CD8-positive, alpha-beta memory T cell (primary cell): ENCODE measurements around the gene CACNB4. TPM values are rescaled to one million over a fixed set of nuclear protein-coding genes. Genes with fewer than 3 reads are reported as not detected.
"Not testable (repeated sequence)": the region's sequence is repeated elsewhere in the genome, so short reads cannot be mapped to it uniquely, and the experiment has no call there.

ENCODE experiments used
- CTCF ChIA-PET: fragments of 350-600 bp; sonication (Branson Sonifier 250); formaldehyde crosslinking; loops from one replicate; lab custom pipeline; 2021; ENCODE audit warnings: antibody characterized with exemption; lab: Charles Lee
- POLR2A ChIA-PET: fragments of 350-600 bp; sonication (Branson Sonifier 250); formaldehyde crosslinking; loops from one replicate; lab custom pipeline; 2021; ENCODE audit warnings: antibody characterized with exemption; lab: Charles Lee
- DNase-seq, 5 donors: peaks; one replicate each; pipeline versions ENCODE4 v3.0.0 to v3.0.0-alpha.2; 2020 to 2022; ENCODE audit warnings: mixed read lengths in 1 of 5
- H3K27ac ChIP-seq: one replicate; pipeline ENCODE4 v1.7.0; 2013; ENCODE audit warnings: low read depth, mild to moderate bottlenecking, low read length, moderate library complexity
- H3K27me3 ChIP-seq: 2 replicates; pipeline ENCODE4 v1.7.0; 2013; ENCODE audit warnings: low read length, mild to moderate bottlenecking; ENCODE audit not compliant: insufficient read depth, poor library complexity, severe bottlenecking
- H3K36me3 ChIP-seq: 2 replicates; pipeline ENCODE4 v1.7.0; 2013; ENCODE audit warnings: mild to moderate bottlenecking, low read length, moderate library complexity; ENCODE audit not compliant: insufficient read depth
- H3K4me1 ChIP-seq: 2 replicates; pipeline ENCODE4 v1.7.0; 2013; ENCODE audit warnings: mild to moderate bottlenecking, low read length, moderate library complexity; ENCODE audit not compliant: insufficient read depth
- H3K4me3 ChIP-seq: 2 replicates; pipeline ENCODE4 v1.7.0; 2013; ENCODE audit warnings: mild to moderate bottlenecking, low read length
- H3K9me3 ChIP-seq: 2 replicates; pipeline ENCODE4 v1.7.0; 2013; ENCODE audit warnings: mild to moderate bottlenecking, low read length
- H3K27ac Mint-ChIP-seq, 8 donors: one replicate each; pipeline ENCODE4 v1.8.0; 2020 to 2021; ENCODE audit warnings: mixed read lengths in 8 of 8, mild to moderate bottlenecking in 6 of 8, inconsistent platforms in 3 of 8, moderate library complexity in 3 of 8
- H3K27me3 Mint-ChIP-seq, 2 donors: one replicate each; pipeline ENCODE4 v1.8.0; 2020 to 2021; ENCODE audit warnings: mixed read lengths in 2 of 2, mild to moderate bottlenecking in 1 of 2, moderate library complexity in 1 of 2
- H3K36me3 Mint-ChIP-seq, 3 donors: one replicate each; pipeline ENCODE4 v1.8.0; 2020 to 2021; ENCODE audit warnings: mixed read lengths in 3 of 3, inconsistent platforms in 1 of 3, mild to moderate bottlenecking in 1 of 3
- H3K4me1 Mint-ChIP-seq, 3 donors: one replicate each; pipeline ENCODE4 v1.8.0; 2020 to 2021; ENCODE audit warnings: mixed read lengths in 3 of 3, inconsistent platforms in 1 of 3, mild to moderate bottlenecking in 1 of 3
- H3K4me3 Mint-ChIP-seq, 7 donors: one replicate each; pipeline ENCODE4 v1.8.0; 2020 to 2021; ENCODE audit warnings: mixed read lengths in 7 of 7, mild to moderate bottlenecking in 6 of 7, moderate library complexity in 4 of 7, inconsistent platforms in 2 of 7
- H3K9me3 Mint-ChIP-seq, 5 donors: one replicate each; pipeline ENCODE4 v1.8.0; 2020 to 2022; ENCODE audit warnings: mixed read lengths in 5 of 5, mild to moderate bottlenecking in 3 of 5, moderate library complexity in 2 of 5, inconsistent platforms in 1 of 5
- polyA plus RNA-seq: library from polyadenylated mRNA; unstranded; fragments of 300-500 nt; fragmentation: Illumina TruSeq; gene quantifications from one replicate; pipeline ENCODE4 v1.2.3, GENCODE V29; 2021
- total RNA-seq, 2 experiments: library from RNA; stranded (reverse); gene quantifications; one replicate each; pipeline ENCODE4 v1.2.3, GENCODE V29; 2021

Gene CACNB4
- total and polyA plus RNA-seq, 3 experiments from 2014 or later = 0.18 to 0.20 TPM; not detected in 1

DNA sequence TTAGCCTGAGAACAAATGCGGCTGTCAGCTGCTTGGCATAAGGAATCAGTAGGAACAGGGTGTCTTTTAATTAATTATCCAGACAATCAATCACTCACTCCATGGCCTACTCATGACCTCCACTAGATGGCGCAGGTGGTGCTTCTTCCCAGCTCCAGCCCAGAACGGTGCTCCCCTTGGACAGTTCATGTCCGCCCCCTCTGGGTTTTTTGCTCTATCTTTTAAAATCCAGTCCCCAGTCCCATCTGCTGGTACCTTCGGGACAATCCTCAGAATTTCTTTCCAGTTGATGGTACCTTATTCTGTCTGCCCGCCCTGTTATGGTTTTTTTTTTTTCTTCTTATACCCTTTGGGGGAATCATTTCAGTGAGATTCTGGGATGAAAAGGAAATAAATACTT lies 99.8 kb downstream of the CACNB4 start:
- Mint-ChIP-seq H3K9me3 (no peaks in the 10 kb centered on the region), H3K27me3 (peaks cover 6 to 8% of the 10 kb centered on the region in 2 donors), H3K36me3 (no peaks in the 10 kb centered on the region), H3K27ac (no peak overlapping the region), H3K4me1 (peaks cover 0 to under 1% (median 0%) of the 10 kb centered on the region in 3 donors), H3K4me3 (no peak overlapping the region)
- H3K27ac ChIP-seq = no peak overlapping the region
- DNase-seq = peak in 4 of 5 donors; percentile 3 to 26 (median 12)
- ChIA-PET CTCF (interaction anchor here (0.7 to 2.7 kb wide), 6 partner anchors 12 to 101 kb away, joined by 3 to 7 read pairs (median 3); no protein-coding TSS in a partner anchor), POLR2A (no interaction called here)
- H3K4me3 ChIP-seq = no peak overlapping the region
- H3K27me3 ChIP-seq = no peaks in the 10 kb centered on the region
- no peaks in the 10 kb centered on the region for H3K4me1 ChIP-seq
- no peaks in the 10 kb centered on the region for H3K9me3 ChIP-seq
- H3K36me3 ChIP-seq = no peaks in the 10 kb centered on the region

DNA sequence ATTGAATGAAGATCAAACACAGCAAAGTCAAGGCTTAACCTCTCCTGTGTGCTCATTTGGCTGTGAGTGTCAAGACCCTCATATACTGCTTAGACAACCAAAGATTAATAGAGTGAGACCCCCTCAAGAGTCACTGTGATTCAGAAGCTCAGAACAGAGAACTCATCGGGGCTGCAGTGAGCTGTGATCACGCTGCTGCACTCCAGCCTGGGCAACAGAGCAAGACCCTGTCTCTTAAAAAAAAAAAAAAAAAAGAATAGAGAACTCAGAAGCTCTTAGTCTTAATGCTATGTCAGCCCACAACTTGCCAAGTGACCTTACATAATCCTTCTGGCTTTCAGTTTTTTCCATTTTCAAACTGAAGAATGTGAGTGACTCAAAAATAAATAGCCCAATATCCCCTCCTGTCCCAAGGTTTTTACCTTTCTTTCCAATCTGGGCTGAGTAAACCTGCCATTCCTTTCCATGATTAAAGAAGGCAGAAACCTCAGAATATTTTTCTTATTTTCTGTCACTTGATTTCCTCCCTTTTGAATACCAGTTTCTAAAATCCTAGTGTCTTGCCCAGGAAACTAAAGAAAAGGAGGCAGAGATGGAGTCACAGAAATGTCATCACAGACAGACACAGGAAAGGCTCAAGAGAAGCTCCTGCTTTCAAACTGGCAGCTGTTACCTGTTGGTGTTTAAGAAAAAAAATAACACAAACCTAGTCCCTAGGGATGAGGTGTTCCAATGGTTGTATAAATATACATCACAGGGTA lies 102.4 kb downstream of the CACNB4 start:
- POLR2A ChIA-PET = no interaction called here
- no peaks in the 10 kb centered on the region for H3K9me3 ChIP-seq
- no peaks in the 10 kb centered on the region for H3K27me3 ChIP-seq
- no peak overlapping the region for H3K4me3 ChIP-seq
- H3K4me1 ChIP-seq = no peaks in the 10 kb centered on the region
- H3K27ac ChIP-seq = no peak overlapping the region
- H3K27ac Mint-ChIP-seq = no peak overlapping the region
- H3K36me3 ChIP-seq = no peaks in the 10 kb centered on the region
- peaks cover 7 to 18% of the 10 kb centered on the region in 2 donors for H3K27me3 Mint-ChIP-seq
- CTCF ChIA-PET = interaction anchor here (1.1 to 1.2 kb wide), 2 partner anchors 13 to 29 kb away, joined by 3 to 4 read pairs; no protein-coding TSS in a partner anchor
- no peak for DNase-seq
- H3K4me1 Mint-ChIP-seq = no peaks in the 10 kb centered on the region
- H3K9me3 Mint-ChIP-seq = no peaks in the 10 kb centered on the region
- no peaks in the 10 kb centered on the region for H3K36me3 Mint-ChIP-seq
- H3K4me3 Mint-ChIP-seq = no peak overlapping the region

DNA sequence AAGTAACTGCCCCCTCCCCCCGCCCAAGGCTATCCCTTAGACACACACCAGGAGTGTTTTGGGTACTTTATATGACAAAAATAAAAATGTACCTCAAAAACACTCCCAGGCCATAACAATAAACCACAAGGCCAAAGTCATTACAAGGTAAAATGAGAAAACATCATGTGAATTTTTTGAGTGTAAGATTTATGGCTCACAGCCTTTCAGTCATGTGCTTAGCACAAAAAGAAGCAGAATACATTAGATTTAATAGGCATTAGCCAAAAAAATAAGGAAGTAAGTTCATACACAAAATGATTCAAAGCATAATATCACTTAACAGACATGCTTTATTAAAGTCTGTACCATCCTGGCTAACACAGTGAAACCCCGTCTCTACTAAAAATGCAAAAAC lies 103.7 kb downstream of the CACNB4 start:
- H3K4me3 Mint-ChIP-seq = no peak overlapping the region
- ChIA-PET CTCF (no interaction called here), POLR2A (no interaction called here)
- no peaks in the 10 kb centered on the region for H3K9me3 Mint-ChIP-seq
- no peak overlapping the region for H3K4me3 ChIP-seq
- H3K36me3 ChIP-seq = no peaks in the 10 kb centered on the region
- no peak overlapping the region for H3K27ac ChIP-seq
- no peaks in the 10 kb centered on the region for H3K4me1 ChIP-seq
- peaks cover 7 to 15% of the 10 kb centered on the region in 2 donors for H3K27me3 Mint-ChIP-seq
- no peaks in the 10 kb centered on the region for H3K36me3 Mint-ChIP-seq
- no peak for DNase-seq
- no peaks in the 10 kb centered on the region for H3K9me3 ChIP-seq
- H3K27me3 ChIP-seq = no peaks in the 10 kb centered on the region
- no peaks in the 10 kb centered on the region for H3K4me1 Mint-ChIP-seq
- H3K27ac Mint-ChIP-seq = no peak overlapping the region

DNA sequence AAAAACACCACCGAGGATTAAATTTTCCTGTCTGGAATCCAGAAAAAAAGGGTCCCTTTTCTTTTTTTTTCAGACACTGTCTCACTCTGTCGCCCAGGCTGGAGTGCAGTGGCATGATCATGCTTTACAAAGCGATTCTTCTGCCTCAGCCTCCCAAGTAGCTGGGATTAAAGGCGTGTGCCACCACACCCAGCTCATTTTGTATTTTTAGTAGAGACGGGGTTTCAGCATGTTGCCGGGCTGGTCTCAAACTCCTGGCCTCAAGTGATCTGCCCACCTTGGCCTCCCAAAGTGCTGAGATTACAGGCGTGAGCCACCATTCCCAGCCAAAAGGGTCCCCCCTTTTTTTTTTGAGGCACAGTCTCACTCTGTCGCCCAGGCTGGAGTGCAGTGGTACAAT lies 104.7 kb downstream of the CACNB4 start:
- H3K36me3 Mint-ChIP-seq, H3K4me3 ChIP-seq, H3K9me3 ChIP-seq, DNase-seq, H3K27me3 ChIP-seq, POLR2A ChIA-PET, H3K4me3 Mint-ChIP-seq, H3K4me1 Mint-ChIP-seq, H3K27ac ChIP-seq, H3K4me1 ChIP-seq, H3K9me3 Mint-ChIP-seq, H3K36me3 ChIP-seq, H3K27ac Mint-ChIP-seq: not testable (repeated sequence)
- H3K27me3 Mint-ChIP-seq = peaks cover 7 to 15% of the 10 kb centered on the region in 2 donors
- CTCF ChIA-PET = interaction anchor here (1.2 kb wide), 1 partner anchor 32 kb away, joined by 3 read pairs; no protein-coding TSS in a partner anchor

DNA sequence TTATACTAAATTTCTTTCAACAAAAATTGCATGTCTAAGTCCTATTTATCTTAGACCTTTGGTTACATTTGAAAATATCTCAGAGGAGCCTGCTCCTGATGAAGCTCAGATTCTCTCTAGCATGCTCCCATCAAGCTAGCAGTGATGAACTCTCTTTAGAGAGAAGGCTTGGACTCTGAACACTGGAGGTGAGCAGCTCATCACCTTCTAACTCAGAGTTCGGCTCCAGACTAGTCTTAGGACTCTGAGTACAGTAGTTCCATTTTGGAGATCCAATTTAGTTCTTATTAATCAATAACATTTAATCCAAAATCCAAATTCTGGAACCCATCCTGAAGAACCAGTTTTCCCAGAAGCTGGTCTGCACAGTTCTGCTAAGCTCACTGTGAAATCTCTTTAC lies 107.8 kb downstream of the CACNB4 start:
- ChIA-PET CTCF (no interaction called here), POLR2A (no interaction called here)
- H3K36me3 ChIP-seq = no peaks in the 10 kb centered on the region
- H3K4me3 ChIP-seq = no peak overlapping the region
- H3K27ac ChIP-seq = no peak overlapping the region
- no peaks in the 10 kb centered on the region for H3K36me3 Mint-ChIP-seq
- H3K27me3 Mint-ChIP-seq = peaks cover 3 to 15% of the 10 kb centered on the region in 2 donors
- no peaks in the 10 kb centered on the region for H3K9me3 ChIP-seq
- no peaks in the 10 kb centered on the region for H3K4me1 ChIP-seq
- H3K27me3 ChIP-seq = no peaks in the 10 kb centered on the region
- no peaks in the 10 kb centered on the region for H3K4me1 Mint-ChIP-seq
- H3K9me3 Mint-ChIP-seq = no peaks in the 10 kb centered on the region
- no peak overlapping the region for H3K27ac Mint-ChIP-seq
- DNase-seq = no peak
- no peak overlapping the region for H3K4me3 Mint-ChIP-seq

DNA sequence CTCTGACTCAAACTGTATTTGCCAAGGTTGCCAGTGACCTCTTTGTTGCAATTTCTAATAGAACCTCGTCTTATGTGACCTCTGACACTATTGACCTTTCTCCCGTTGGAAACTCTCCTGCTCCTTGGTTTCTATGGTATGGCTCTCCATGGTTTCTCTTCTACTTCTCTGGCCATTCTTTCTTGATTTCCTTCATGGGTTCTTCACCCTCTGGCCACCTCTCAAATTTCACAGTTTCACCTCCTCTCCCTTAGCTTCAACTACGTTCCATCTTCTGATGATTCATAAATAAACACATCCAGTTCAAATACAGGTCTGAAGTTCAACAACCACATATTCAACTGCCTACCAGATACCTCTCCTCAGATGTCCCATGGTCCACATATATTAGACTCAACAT lies 109.5 kb downstream of the CACNB4 start:
- Mint-ChIP-seq H3K4me1 (no peaks in the 10 kb centered on the region), H3K4me3 (no peak overlapping the region), H3K27ac (no peak overlapping the region), H3K27me3 (peaks cover 0 to 12% of the 10 kb centered on the region in 2 donors), H3K9me3 (no peaks in the 10 kb centered on the region), H3K36me3 (no peaks in the 10 kb centered on the region)
- Histone ChIP-seq H3K27me3 (no peaks in the 10 kb centered on the region), H3K36me3 (no peaks in the 10 kb centered on the region), H3K27ac (no peak overlapping the region), H3K4me1 (no peaks in the 10 kb centered on the region), H3K4me3 (no peak overlapping the region), H3K9me3 (no peaks in the 10 kb centered on the region)
- DNase-seq = no peak
- ChIA-PET CTCF (no interaction called here), POLR2A (no interaction called here)

DNA sequence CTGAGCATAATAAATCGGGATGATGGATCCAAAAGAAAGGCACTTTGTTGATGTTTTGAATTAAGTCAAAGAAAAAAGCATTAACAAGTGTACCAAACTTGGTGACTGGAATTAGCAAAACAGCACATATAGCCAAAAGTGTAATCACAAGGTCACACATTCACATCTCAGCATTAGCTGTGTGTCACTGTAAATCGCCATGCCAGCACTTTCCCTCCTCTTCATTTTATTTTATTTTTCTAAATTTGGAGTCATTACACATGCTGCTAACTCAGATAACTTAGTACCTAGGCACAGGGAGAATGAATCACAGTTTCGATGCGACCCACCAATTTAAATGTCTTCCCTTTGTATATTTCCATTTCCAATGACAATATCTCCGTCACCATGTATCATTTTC lies 111.4 kb downstream of the CACNB4 start:
- peaks cover 2 to 9% of the 10 kb centered on the region in 2 donors for H3K27me3 Mint-ChIP-seq
- no peak overlapping the region for H3K27ac Mint-ChIP-seq
- H3K27ac ChIP-seq = no peak overlapping the region
- H3K4me3 ChIP-seq = no peak overlapping the region
- CTCF ChIA-PET = interaction anchor here (1.0 kb wide), 1 partner anchor 11 kb away, joined by 3 read pairs; no protein-coding TSS in a partner anchor
- no peaks in the 10 kb centered on the region for H3K4me1 ChIP-seq
- H3K27me3 ChIP-seq = no peaks in the 10 kb centered on the region
- H3K36me3 Mint-ChIP-seq = no peaks in the 10 kb centered on the region
- no peak for DNase-seq
- H3K9me3 Mint-ChIP-seq = no peaks in the 10 kb centered on the region
- H3K4me1 Mint-ChIP-seq = no peaks in the 10 kb centered on the region
- no peaks in the 10 kb centered on the region for H3K36me3 ChIP-seq
- no peaks in the 10 kb centered on the region for H3K9me3 ChIP-seq
- POLR2A ChIA-PET = no interaction called here
- no peak overlapping the region for H3K4me3 Mint-ChIP-seq

DNA sequence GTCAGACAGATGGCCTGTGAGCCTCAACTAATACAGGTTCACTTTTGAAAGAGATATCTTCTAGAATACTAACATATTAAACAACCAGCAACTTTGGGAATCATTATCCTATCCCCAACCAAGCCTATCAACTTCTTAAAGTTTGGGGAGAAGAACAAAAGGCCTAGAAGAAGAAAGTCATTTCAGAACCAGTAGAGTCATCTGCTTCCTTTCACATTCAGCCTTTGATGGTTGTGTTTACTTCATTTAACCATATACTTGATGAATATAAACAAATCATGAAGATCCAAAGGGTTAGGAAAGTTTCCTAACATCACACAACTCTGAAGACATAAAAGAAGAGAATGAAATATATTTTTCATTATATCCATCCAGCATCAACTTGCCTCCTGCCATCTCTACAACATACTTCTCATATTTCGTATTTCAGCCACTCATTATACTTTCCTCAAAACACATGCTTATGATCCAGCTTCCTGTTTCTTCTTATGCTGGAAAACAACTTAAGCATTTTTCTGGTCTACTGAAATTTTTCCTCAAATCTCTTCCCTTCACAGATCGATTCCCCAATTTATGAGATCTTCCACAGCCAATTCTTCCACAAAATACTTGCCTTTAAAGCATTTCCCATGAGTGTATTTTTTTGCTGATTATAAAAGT lies 114.3 kb downstream of the CACNB4 start:
- H3K27ac ChIP-seq = no peak overlapping the region
- no peaks in the 10 kb centered on the region for H3K27me3 ChIP-seq
- Mint-ChIP-seq H3K4me1 (no peaks in the 10 kb centered on the region), H3K27me3 (peaks cover 2 to 7% of the 10 kb centered on the region in 2 donors), H3K36me3 (no peaks in the 10 kb centered on the region), H3K27ac (no peak overlapping the region), H3K9me3 (no peaks in the 10 kb centered on the region), H3K4me3 (no peak overlapping the region)
- ChIA-PET CTCF (interaction anchor here (1.6 kb wide), 1 partner anchor 12 kb away, joined by 3 read pairs; no protein-coding TSS in a partner anchor), POLR2A (no interaction called here)
- DNase-seq = no peak
- no peaks in the 10 kb centered on the region for H3K9me3 ChIP-seq
- no peaks in the 10 kb centered on the region for H3K4me1 ChIP-seq
- no peaks in the 10 kb centered on the region for H3K36me3 ChIP-seq
- H3K4me3 ChIP-seq = no peak overlapping the region
